GOT3 (cell line): ENCODE results near the gene MTPN.

Experiments used
- DNase-seq: peaks from one replicate; lab custom pipeline; 2025; ENCODE audit warnings: mixed read lengths; lab: John Stamatoyannopoulos, UW

The MTPN gene

GRCh38 chr7:135981958-135982646 is 4.9 kb upstream of the MTPN start:
- no peak for DNase-seq

- no peak for DNase-seq
These were observed 3.6 kb upstream of the MTPN start for GRCh38 chr7:135980665-135981180.

GRCh38 chr7:135980012-135980551 is 2.9 kb upstream of the MTPN start:
- no peak for DNase-seq

GRCh38 chr7:135979471-135980011 is 2.4 kb upstream of the MTPN start:
- no peak for DNase-seq

- no peak for DNase-seq
These were observed 1.5 kb upstream of the MTPN start for GRCh38 chr7:135978624-135979023.

GRCh38 chr7:135977742-135978066 is 545 bp upstream of the MTPN start:
- DNase-seq, result no peak

- no peak for DNase-seq
These were observed 700 bp downstream of the MTPN start for GRCh38 chr7:135976312-135977006.

GRCh38 chr7:135975166-135975565 is 2.0 kb downstream of the MTPN start:
- DNase-seq, result no peak

GRCh38 chr7:135974667-135975066 is 2.5 kb downstream of the MTPN start:
- no peak for DNase-seq

- DNase-seq, result no peak
These were observed 5.8 kb downstream of the MTPN start for GRCh38 chr7:135971366-135971725.

GRCh38 chr7:135970682-135971365 is 6.3 kb downstream of the MTPN start:
- no peak for DNase-seq

- DNase-seq, result no peak
These were observed 7.1 kb downstream of the MTPN start for GRCh38 chr7:135970045-135970444.

GRCh38 chr7:135966341-135967043 is 10.7 kb downstream of the MTPN start:
- DNase-seq, result no peak

- no peak for DNase-seq
These were observed 11.6 kb downstream of the MTPN start for GRCh38 chr7:135965602-135966001.

- DNase-seq, result no peak
These were observed 12.4 kb downstream of the MTPN start for GRCh38 chr7:135964791-135965190.

- DNase-seq, result no peak
These were observed 12.9 kb downstream of the MTPN start for GRCh38 chr7:135964274-135964673.

- DNase-seq, result no peak
These were observed 14.4 kb downstream of the MTPN start for GRCh38 chr7:135962802-135963201.

GRCh38 chr7:135960709-135961451 is 16.3 kb downstream of the MTPN start:
- DNase-seq, result no peak

GRCh38 chr7:135959646-135960363 is 17.4 kb downstream of the MTPN start:
- DNase-seq, result no peak

- DNase-seq, result no peak
These were observed 19.0 kb downstream of the MTPN start for GRCh38 chr7:135958173-135958572.

GRCh38 chr7:135957627-135958026 is 19.5 kb downstream of the MTPN start:
- no peak for DNase-seq
